OCI-LY1 (cell line): ENCODE results near the gene SEMA5A.

ENCODE experiments used
- H2AFZ ChIP-seq: fragments of 200-600 bp; sonication (generic), shearing (Covaris generic); 2 replicates; pipeline ENCODE4 v1.6.0; 2014; ENCODE audit warnings: antibody characterized with exemption, mild to moderate bottlenecking, low read length
- H3F3A ChIP-seq: fragments of 200-600 bp; sonication (generic), shearing (Covaris generic); 2 replicates; pipeline ENCODE4 v1.6.0; 2014; ENCODE audit warnings: mild to moderate bottlenecking, antibody characterized with exemption, low read length, moderate library complexity; ENCODE audit not compliant: insufficient read depth
- H3K27ac ChIP-seq: fragments of 200-600 bp; sonication (generic); 2 replicates; pipeline ENCODE4 v1.5.1; 2014; ENCODE audit warnings: low read length, mixed run types, mild to moderate bottlenecking, low read depth; ENCODE audit not compliant: poor library complexity, severe bottlenecking
- H3K27me3 ChIP-seq: fragments of 200-600 bp; sonication (generic); 2 replicates; pipeline ENCODE4 v1.6.0; 2014; ENCODE audit warnings: antibody characterized with exemption, mild to moderate bottlenecking, low read length, moderate library complexity; ENCODE audit not compliant: insufficient read depth
- H3K36me3 ChIP-seq: fragments of 200-600 bp; sonication (generic); 2 replicates; pipeline ENCODE4 v1.6.1; 2014; ENCODE audit warnings: mild to moderate bottlenecking, antibody characterized with exemption, low read length, moderate library complexity, mixed read lengths; ENCODE audit not compliant: insufficient read depth
- H3K4me1 ChIP-seq: fragments of 200-600 bp; sonication (generic); 2 replicates; pipeline ENCODE4 v1.5.1; 2014; ENCODE audit warnings: mild to moderate bottlenecking, low read length, moderate library complexity; ENCODE audit not compliant: insufficient read depth, severe bottlenecking
- H3K4me2 ChIP-seq: fragments of 200-600 bp; sonication (generic), shearing (Covaris generic); 2 replicates; pipeline ENCODE4 v1.6.1; 2014; ENCODE audit warnings: low read length
- H3K4me3 ChIP-seq: fragments of 200-600 bp; sonication (generic); 2 replicates; pipeline ENCODE4 v1.5.1; 2014; ENCODE audit warnings: low read length, low read depth, mild to moderate bottlenecking, mixed read lengths; ENCODE audit not compliant: poor library complexity, severe bottlenecking
- H3K79me2 ChIP-seq: fragments of 200-600 bp; shearing (Covaris generic); 2 replicates; pipeline ENCODE4 v1.6.1; 2016; ENCODE audit warnings: mixed run types, low read length, mixed read lengths; ENCODE audit not compliant: insufficient read depth
- H3K9ac ChIP-seq: fragments of 200-600 bp; sonication (generic), shearing (Covaris generic); 2 replicates; pipeline ENCODE4 v1.6.1; 2014; ENCODE audit warnings: mild to moderate bottlenecking, low read length, mixed read lengths
- H3K9me2 ChIP-seq: fragments of 200-600 bp; sonication (generic), shearing (Covaris generic); 2 replicates; pipeline ENCODE4 v1.6.1; 2014; ENCODE audit warnings: low read depth, mild to moderate bottlenecking, low read length, mixed read lengths
- H3K9me3 ChIP-seq: fragments of 200-600 bp; shearing (Covaris generic); 2 replicates; pipeline ENCODE4 v1.6.1; 2014; ENCODE audit warnings: low read length, mixed read lengths
- H4K20me1 ChIP-seq: fragments of 200-600 bp; sonication (generic), shearing (Covaris generic); 2 replicates; pipeline ENCODE4 v1.6.0; 2016; ENCODE audit warnings: mild to moderate bottlenecking, low read length; ENCODE audit not compliant: insufficient read depth
- CTCF ChIP-seq: fragments of 200-600 bp; sonication (generic), shearing (Covaris generic); IDR thresholded peaks from 2 replicates; pipeline ENCODE4 v1.5.1; 2017; ENCODE audit warnings: mild to moderate bottlenecking, antibody characterized with exemption, low read length, moderate library complexity, mixed read lengths
- EZH2 ChIP-seq: fragments of 200-600 bp; sonication (generic), shearing (Covaris generic); IDR thresholded peaks from 2 replicates; pipeline ENCODE4 v1.8.0; 2017; ENCODE audit warnings: borderline replicate concordance, mixed run types, mild to moderate bottlenecking, antibody characterized with exemption, low read length, moderate library complexity, mixed read lengths

The SEMA5A gene

DNA sequence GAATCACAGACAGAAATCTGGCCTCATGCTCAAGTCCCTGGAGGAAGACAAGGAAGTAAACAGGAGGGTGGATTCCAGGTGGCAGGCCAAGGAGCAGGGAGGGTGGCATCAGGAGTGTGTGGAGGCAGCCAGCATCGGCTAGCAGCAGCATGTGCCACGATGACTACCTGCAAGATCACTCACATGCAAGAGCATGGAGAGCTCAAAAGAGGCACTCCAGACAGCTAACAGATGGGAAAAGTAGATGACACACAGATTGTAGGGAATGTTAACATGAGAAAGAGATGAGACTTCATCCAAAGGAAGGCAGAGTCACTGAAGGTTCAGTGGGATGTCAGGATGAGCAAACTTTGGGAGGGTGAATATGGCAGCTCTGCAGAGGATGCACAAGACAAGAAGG is 104.3 kb downstream of the SEMA5A start:
- TF ChIP-seq CTCF, result no peak
- H3K79me2 ChIP-seq, result no peaks in the 10 kb centered on the region
- H3K9me2 ChIP-seq, result no peaks in the 10 kb centered on the region
- H3K9me3 ChIP-seq, result no peaks in the 10 kb centered on the region
- H4K20me1 ChIP-seq, result no peaks in the 10 kb centered on the region
- no peak overlapping the region for H3K27ac ChIP-seq
- H3K36me3 ChIP-seq, result no peaks in the 10 kb centered on the region
- H3K27me3 ChIP-seq, result no peaks in the 10 kb centered on the region
- H3K4me1 ChIP-seq, result no peaks in the 10 kb centered on the region
- H3K9ac ChIP-seq, result no peak overlapping the region
- no peak overlapping the region for H2AFZ ChIP-seq
- no peak overlapping the region for H3K4me2 ChIP-seq
- H3K4me3 ChIP-seq, result no peak overlapping the region
- no peaks in the 10 kb centered on the region for H3F3A ChIP-seq

DNA sequence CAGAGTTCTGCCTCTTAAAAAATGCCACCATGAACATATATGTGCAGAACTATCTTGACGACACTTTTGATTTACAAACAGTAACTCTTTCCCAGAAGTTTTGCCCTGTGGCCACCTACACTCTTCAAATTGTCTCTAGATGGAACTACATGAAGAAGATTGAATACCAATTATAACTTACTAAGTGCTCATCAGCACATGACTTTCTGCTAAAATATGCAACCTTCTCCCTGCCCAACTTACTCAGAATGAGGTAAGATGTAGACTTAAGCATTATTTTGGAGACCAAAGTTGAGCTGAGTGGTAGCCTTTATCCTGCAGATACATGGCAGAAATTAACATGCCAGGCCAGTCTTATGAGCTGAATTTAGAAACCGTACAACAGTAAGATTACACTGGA is 105.4 kb downstream of the SEMA5A start:
- no peaks in the 10 kb centered on the region for H3K4me1 ChIP-seq
- H3K27me3 ChIP-seq, result no peaks in the 10 kb centered on the region
- H3K27ac ChIP-seq, result no peak overlapping the region
- no peak for TF ChIP-seq EZH2
- TF ChIP-seq CTCF, result no peak
- no peak overlapping the region for H3K4me2 ChIP-seq
- no peak overlapping the region for H3K4me3 ChIP-seq
- no peaks in the 10 kb centered on the region for H4K20me1 ChIP-seq
- H3K9me3 ChIP-seq, result no peaks in the 10 kb centered on the region
- no peaks in the 10 kb centered on the region for H3F3A ChIP-seq
- no peaks in the 10 kb centered on the region for H3K36me3 ChIP-seq
- no peaks in the 10 kb centered on the region for H3K9me2 ChIP-seq
- H3K9ac ChIP-seq, result no peak overlapping the region
- H2AFZ ChIP-seq, result no peak overlapping the region
- no peaks in the 10 kb centered on the region for H3K79me2 ChIP-seq

DNA sequence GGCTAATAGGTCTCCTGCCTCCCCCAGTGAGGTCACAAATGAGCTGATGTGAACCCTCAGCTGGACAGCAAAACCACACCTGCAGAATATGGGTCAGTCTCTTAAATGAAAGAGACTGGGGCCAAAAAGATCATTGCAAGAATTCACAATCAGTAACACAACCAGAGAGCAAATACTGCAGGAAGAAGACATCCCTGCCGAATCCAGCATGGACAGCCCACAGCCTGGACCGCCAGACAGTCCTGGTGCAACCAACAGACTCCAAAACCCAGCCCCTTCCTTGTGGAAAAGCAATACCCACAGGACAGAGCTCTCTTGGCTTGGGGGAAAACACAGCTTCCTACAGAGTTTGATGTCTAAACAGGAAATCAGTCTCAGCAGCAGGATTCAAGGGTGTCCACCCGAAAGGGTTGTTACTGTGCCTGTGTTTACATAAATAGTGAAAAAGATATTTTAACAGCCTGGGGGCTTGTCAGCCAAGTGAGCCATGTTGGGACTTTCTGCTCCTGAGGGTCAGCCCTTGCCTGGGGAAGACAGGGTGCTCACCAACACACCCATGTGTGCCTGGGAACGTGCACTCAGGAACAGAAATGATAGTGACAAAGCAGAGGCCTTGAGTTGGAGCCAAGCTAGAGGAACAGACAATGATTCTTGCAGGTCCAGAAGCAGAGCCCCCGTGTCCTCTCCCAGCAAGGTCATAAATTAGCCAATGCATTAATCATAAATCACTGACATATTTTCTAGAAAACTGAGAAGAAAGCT is 106.2 kb downstream of the SEMA5A start:
- no peak overlapping the region for H2AFZ ChIP-seq
- no peak overlapping the region for H3K9ac ChIP-seq
- no peak for TF ChIP-seq CTCF
- no peak for TF ChIP-seq EZH2
- no peaks in the 10 kb centered on the region for H4K20me1 ChIP-seq
- H3K4me1 ChIP-seq, result no peaks in the 10 kb centered on the region
- H3K27me3 ChIP-seq, result no peaks in the 10 kb centered on the region
- H3K27ac ChIP-seq, result no peak overlapping the region
- no peaks in the 10 kb centered on the region for H3K79me2 ChIP-seq
- no peaks in the 10 kb centered on the region for H3K36me3 ChIP-seq
- no peaks in the 10 kb centered on the region for H3K9me2 ChIP-seq
- H3K4me3 ChIP-seq, result no peak overlapping the region
- H3K9me3 ChIP-seq, result no peaks in the 10 kb centered on the region
- no peaks in the 10 kb centered on the region for H3F3A ChIP-seq
- H3K4me2 ChIP-seq, result no peak overlapping the region
